ENCODE data around the gene LY6G6C. TPM values are rescaled to one million over a fixed set of nuclear protein-coding genes. Genes with fewer than 3 reads are reported as not detected.

The LY6G6C gene
- total and polyA plus RNA-seq, 2 donors (not counting 1 experiment from before 2014, with no cell fraction given), result 0.13 TPM; not detected in 1

- intact Hi-C loops (cut with micrococcal nuclease), result no loop called here
- no peak overlapping the region for H3K4me3 Mint-ChIP-seq
These were observed 21.3 kb upstream of the LY6G6C start for GRCh38 chr6:31742894-31743293.

GRCh38 chr6:31741815-31742214 lies 20.3 kb upstream of the LY6G6C start:
- Histone ChIP-seq H3K36me3 (replicated peaks in 1 of 2; ENCODE audit: control extremely low read depth in 1 of 2, control insufficient read depth in 1 of 2, extremely low read depth in 1 of 2, insufficient read depth in 2 of 2, low read length in 1 of 2) (peaks cover 0 to 4% of the 10 kb centered on the region in 2 experiments), H3K9ac (ENCODE audit: low read length) (no peak overlapping the region), H3K9me3 (ENCODE audit: control extremely low read depth in 1 of 3, control insufficient read depth in 2 of 3, insufficient read depth in 1 of 3, low read length in 2 of 3) (no peaks in the 10 kb centered on the region), H3K79me2 (ENCODE audit: control insufficient read depth, insufficient read depth, low read length) (peaks cover 21% of the 10 kb centered on the region), H4K20me1 (ENCODE audit: control insufficient read depth, insufficient read depth, low read length, poor library complexity, severe bottlenecking) (no peaks in the 10 kb centered on the region), H3K27me3 (replicated peaks in 1 of 4; ENCODE audit: control extremely low read depth in 1 of 4, control insufficient read depth in 3 of 4, insufficient read depth in 4 of 4, low read length in 3 of 4) (no peaks in the 10 kb centered on the region), H3K4me3 (ENCODE audit: control extremely low read depth in 1 of 5, extremely low read depth in 1 of 5, insufficient read depth in 1 of 5, low read depth in 2 of 5, low read length in 4 of 5) (no peak overlapping the region), H3K4me1 (ENCODE audit: control insufficient read depth in 2 of 2, insufficient read depth in 2 of 2, low read length in 2 of 2) (peaks cover 35% of the 10 kb centered on the region in 2 donors), H2AFZ (ENCODE audit: insufficient read depth, low read depth, low read length, poor library complexity, severe bottlenecking) (no peak overlapping the region), H3K27ac (ENCODE audit: low read length in 2 of 2) (no peak overlapping the region), H3K4me2 (replicated peaks; ENCODE audit: low read depth, low read length, poor library complexity, severe bottlenecking) (no peak overlapping the region)
- H3K4me3 Mint-ChIP-seq, result peak overlapping the region; percentile 97
- H3K4me1 Mint-ChIP-seq, result peaks cover 44% of the 10 kb centered on the region
- H3K27ac Mint-ChIP-seq, result no peak overlapping the region
- CTCF ChIA-PET, result interaction anchor here (1.0 to 7.8 kb wide), 5 partner anchors 13 to 48 kb away, joined by 4 to 90 read pairs (median 34); partner anchors contain the start of genes DDAH2 and VWA7
- DNase-seq (no peak), ATAC-seq (ENCODE audit: low read depth) (no peak)
- TF ChIP-seq CTCF (IDR thresholded peaks at IDR 0.05), result no peak
- TF ChIP-seq EZH2 (IDR thresholded peaks at IDR 0.05; ENCODE audit: borderline replicate concordance, insufficient read depth, low read depth, low read length, poor library complexity, severe bottlenecking), result no peak
- intact Hi-C loops (cut with micrococcal nuclease), result no loop called here
- H3K9me3 Mint-ChIP-seq (ENCODE audit: insufficient read depth), result no peaks in the 10 kb centered on the region
- no peaks in the 10 kb centered on the region for H3K27me3 Mint-ChIP-seq
- whole genome bisulfite sequencing (ENCODE audit: insufficient coverage), result 100% methylated on average over 1 of the region's 2 CpGs
- POLR2A ChIA-PET, result interaction anchor here (0.6 to 0.7 kb wide), 2 partner anchors 30 to 350 kb away, joined by 3 read pairs; no protein-coding TSS in a partner anchor

More at GRCh38 chr6:31742894-31743293, 21.3 kb upstream of the LY6G6C start:
- no peak overlapping the region for H3K27ac Mint-ChIP-seq
- Histone ChIP-seq H3K27ac (ENCODE audit: low read length in 2 of 2) (no peak overlapping the region), H3K4me2 (replicated peaks; ENCODE audit: low read depth, low read length, poor library complexity, severe bottlenecking) (no peak overlapping the region), H3K36me3 (replicated peaks in 1 of 2; ENCODE audit: control extremely low read depth in 1 of 2, control insufficient read depth in 1 of 2, extremely low read depth in 1 of 2, insufficient read depth in 2 of 2, low read length in 1 of 2) (peaks cover 4% of the 10 kb centered on the region in 2 experiments), H3K9me3 (ENCODE audit: control extremely low read depth in 1 of 3, control insufficient read depth in 2 of 3, insufficient read depth in 1 of 3, low read length in 2 of 3) (no peaks in the 10 kb centered on the region), H3K79me2 (ENCODE audit: control insufficient read depth, insufficient read depth, low read length) (peaks cover 19% of the 10 kb centered on the region), H2AFZ (ENCODE audit: insufficient read depth, low read depth, low read length, poor library complexity, severe bottlenecking) (no peak overlapping the region), H3K9ac (ENCODE audit: low read length) (no peak overlapping the region), H3K27me3 (replicated peaks in 1 of 4; ENCODE audit: control extremely low read depth in 1 of 4, control insufficient read depth in 3 of 4, insufficient read depth in 4 of 4, low read length in 3 of 4) (no peaks in the 10 kb centered on the region), H3K4me1 (ENCODE audit: control insufficient read depth in 2 of 2, insufficient read depth in 2 of 2, low read length in 2 of 2) (peaks cover 24 to 25% of the 10 kb centered on the region in 2 donors), H3K4me3 (ENCODE audit: control extremely low read depth in 1 of 5, extremely low read depth in 1 of 5, insufficient read depth in 1 of 5, low read depth in 2 of 5, low read length in 4 of 5) (no peak overlapping the region), H4K20me1 (ENCODE audit: control insufficient read depth, insufficient read depth, low read length, poor library complexity, severe bottlenecking) (no peaks in the 10 kb centered on the region)
- no peaks in the 10 kb centered on the region for H3K27me3 Mint-ChIP-seq
- peaks cover 34% of the 10 kb centered on the region for H3K4me1 Mint-ChIP-seq
- TF ChIP-seq CTCF (IDR thresholded peaks at IDR 0.05) (no peak), EZH2 (IDR thresholded peaks at IDR 0.05; ENCODE audit: borderline replicate concordance, insufficient read depth, low read depth, low read length, poor library complexity, severe bottlenecking) (no peak)
- DNase-seq (no peak), ATAC-seq (ENCODE audit: low read depth) (no peak)
- ChIA-PET POLR2A (no interaction called here), CTCF (no interaction called here)
- H3K9me3 Mint-ChIP-seq (ENCODE audit: insufficient read depth), result no peaks in the 10 kb centered on the region
- 100% methylated on average over 2 of the region's 3 CpGs for WGBS (ENCODE audit: insufficient coverage)
